Right atrium auricular region (tissue), 2 donors: ENCODE results near the gene SLC8A1. TPM values are rescaled to one million over a fixed set of nuclear protein-coding genes. Genes with fewer than 3 reads are reported as not detected.

Experiments
- DNase-seq: peaks from one replicate; pipeline ENCODE4 v3.0.0-alpha.2; 2019; ENCODE audit warnings: low spot score
- H3K27ac ChIP-seq, 2 donors: fragments of 200-600 bp; sonication (generic); 1 replicate in 1 of 2; 2 replicates in 1 of 2; pipeline ENCODE4 v1.5.1; 2016 to 2019
- H3K27me3 ChIP-seq, 2 donors: fragments of 200-600 bp; sonication (generic); one replicate each; pipeline versions ENCODE4 v1.5.1 to v1.6.0; 2017 to 2019
- H3K36me3 ChIP-seq: fragments of 200-600 bp; sonication (generic); one replicate; pipeline ENCODE4 v1.5.1; 2016
- H3K4me1 ChIP-seq, 2 donors: fragments of 200-600 bp; sonication (generic); one replicate each; pipeline versions ENCODE4 v1.5.1 to v1.6.0; 2017 to 2019
- H3K4me3 ChIP-seq, 2 donors: fragments of 200-600 bp; sonication (generic); 1 replicate in 1 of 2; 2 replicates in 1 of 2; pipeline ENCODE4 v1.5.1; 2017 to 2019; ENCODE audit warnings: mild to moderate bottlenecking in 1 of 2, moderate library complexity in 1 of 2
- H3K9me3 ChIP-seq, 2 donors: fragments of 200-600 bp; sonication (generic); one replicate each; pipeline ENCODE4 v1.5.1; 2019
- total RNA-seq, 2 donors: library from RNA; depleted of rRNA; stranded (reverse); fragments of >200 nt; gene quantifications; one replicate each; pipeline ENCODE4 v1.1.0, GENCODE V29; 2016
- TF ChIP-seq, protein P1 (sequence below), 2 donors: fragments of 200-600 bp; sonication (generic); IDR thresholded peaks; one replicate each; pipeline ENCODE4 v1.5.1; 2019; ENCODE audit warnings: antibody characterized with exemption in 2 of 2

SLC8A1 gene
- total RNA-seq, 2 donors from 2014 or later, result 493 to 738 TPM

DNA sequence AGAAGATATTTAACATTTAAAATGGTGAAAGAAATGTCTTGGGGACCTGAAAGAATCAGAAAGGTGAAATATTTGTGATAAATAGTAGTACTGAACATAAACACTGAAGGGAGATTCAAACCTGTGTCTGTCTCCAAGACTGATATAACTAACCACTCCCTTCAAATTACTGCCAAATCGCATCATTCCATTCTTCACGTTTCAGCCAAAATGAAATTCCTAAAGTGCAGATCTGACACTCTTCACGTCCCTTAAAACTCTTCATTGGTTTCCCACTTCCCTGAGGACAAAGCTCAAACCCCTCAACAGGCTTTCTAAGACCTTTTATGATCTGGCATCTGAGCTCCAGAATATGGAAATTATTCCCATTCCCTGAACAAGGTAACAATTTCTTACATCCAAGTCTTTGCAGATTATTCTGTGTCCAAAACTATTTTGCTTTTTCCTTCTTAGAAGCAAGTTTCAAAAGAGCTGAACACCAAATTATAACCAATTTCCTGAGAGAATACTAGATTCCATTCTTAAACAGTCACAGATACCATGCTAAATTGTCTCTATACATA lies 18.9 kb downstream of the SLC8A1 start:
- H3K9me3 ChIP-seq, result no peaks in the 10 kb centered on the region
- TF ChIP-seq, protein P1, sequence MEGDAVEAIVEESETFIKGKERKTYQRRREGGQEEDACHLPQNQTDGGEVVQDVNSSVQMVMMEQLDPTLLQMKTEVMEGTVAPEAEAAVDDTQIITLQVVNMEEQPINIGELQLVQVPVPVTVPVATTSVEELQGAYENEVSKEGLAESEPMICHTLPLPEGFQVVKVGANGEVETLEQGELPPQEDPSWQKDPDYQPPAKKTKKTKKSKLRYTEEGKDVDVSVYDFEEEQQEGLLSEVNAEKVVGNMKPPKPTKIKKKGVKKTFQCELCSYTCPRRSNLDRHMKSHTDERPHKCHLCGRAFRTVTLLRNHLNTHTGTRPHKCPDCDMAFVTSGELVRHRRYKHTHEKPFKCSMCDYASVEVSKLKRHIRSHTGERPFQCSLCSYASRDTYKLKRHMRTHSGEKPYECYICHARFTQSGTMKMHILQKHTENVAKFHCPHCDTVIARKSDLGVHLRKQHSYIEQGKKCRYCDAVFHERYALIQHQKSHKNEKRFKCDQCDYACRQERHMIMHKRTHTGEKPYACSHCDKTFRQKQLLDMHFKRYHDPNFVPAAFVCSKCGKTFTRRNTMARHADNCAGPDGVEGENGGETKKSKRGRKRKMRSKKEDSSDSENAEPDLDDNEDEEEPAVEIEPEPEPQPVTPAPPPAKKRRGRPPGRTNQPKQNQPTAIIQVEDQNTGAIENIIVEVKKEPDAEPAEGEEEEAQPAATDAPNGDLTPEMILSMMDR (IDR thresholded peaks at IDR 0.05), result no peak
- no peak overlapping the region for H3K4me3 ChIP-seq
- no peaks in the 10 kb centered on the region for H3K27me3 ChIP-seq
- no peak for DNase-seq
- H3K4me1 ChIP-seq, result peaks cover 0 to 87% of the 10 kb centered on the region in 2 donors
- peaks cover 11% of the 10 kb centered on the region for H3K36me3 ChIP-seq
- H3K27ac ChIP-seq, result peak overlapping the region in 1 of 2 donors; percentile 1

DNA sequence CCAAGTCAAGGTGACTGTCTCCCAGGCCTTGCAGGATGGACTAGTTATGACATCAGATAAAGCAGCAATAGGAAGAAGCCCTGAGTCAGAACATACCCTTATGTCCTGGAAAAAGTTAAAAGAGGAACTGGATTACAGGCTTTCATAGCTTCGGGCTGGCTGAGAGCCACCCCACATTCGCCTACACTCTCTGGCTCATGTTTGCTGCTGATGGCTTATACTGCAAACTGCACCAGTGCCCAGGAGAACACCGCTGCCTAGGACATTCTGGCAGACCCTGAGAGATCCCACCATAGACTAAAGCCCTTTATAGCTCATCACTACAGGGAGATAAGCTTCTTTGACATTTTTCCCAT lies 20.3 kb downstream of the SLC8A1 start:
- H3K4me3 ChIP-seq, result no peak overlapping the region
- H3K36me3 ChIP-seq, result peaks cover 17% of the 10 kb centered on the region
- H3K9me3 ChIP-seq, result no peaks in the 10 kb centered on the region
- no peak for DNase-seq
- peak overlapping the region in 1 of 2 donors; percentile 27 for H3K27ac ChIP-seq
- H3K27me3 ChIP-seq, result no peaks in the 10 kb centered on the region
- peaks cover 0 to 83% of the 10 kb centered on the region in 2 donors for H3K4me1 ChIP-seq
- TF ChIP-seq, protein P1 (IDR thresholded peaks at IDR 0.05), result no peak

DNA sequence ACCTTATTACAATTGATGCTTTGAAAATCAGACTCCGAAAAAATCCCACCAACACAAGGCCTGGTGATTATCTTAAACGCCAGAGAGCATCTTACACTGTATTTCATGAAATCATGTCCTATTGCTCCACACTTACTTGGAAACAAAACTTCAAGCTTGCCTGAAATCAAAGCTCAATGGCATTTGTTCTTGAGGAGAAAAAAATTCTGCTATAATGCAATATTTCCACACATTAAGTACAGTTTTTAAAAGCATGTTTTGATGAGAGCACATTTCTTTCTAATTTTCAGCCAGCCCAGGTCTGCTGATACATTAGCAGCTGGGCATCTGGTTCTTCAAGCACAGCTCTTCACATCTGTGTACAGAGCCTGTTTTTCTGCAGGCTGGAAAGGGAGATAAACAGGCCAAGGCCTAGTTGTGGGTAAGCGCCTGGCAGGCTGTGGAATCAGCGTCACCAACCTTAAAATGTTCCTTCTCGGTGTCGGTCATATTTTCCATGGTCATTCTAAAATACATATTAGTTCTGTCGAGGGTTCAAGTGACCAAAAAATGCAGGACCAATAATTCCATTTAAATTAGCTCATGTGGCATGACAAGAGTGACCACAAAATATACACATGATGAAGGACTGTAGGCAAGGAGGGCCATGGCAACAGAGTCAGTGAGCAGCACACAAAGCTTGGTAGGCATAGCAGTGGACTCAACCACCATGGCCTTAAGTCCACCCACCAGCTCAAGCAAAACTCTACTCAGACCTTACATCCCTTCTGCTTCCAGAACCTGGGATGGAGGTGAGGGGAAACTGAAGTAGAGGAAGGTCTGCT lies 20.9 kb downstream of the SLC8A1 start:
- Histone ChIP-seq H3K36me3 (peaks cover 17% of the 10 kb centered on the region), H3K9me3 (no peaks in the 10 kb centered on the region), H3K4me3 (no peak overlapping the region), H3K27ac (peak overlapping the region in 1 of 2 donors; percentile 27), H3K27me3 (no peaks in the 10 kb centered on the region), H3K4me1 (peaks cover 0 to 77% of the 10 kb centered on the region in 2 donors)
- TF ChIP-seq, protein P1 (IDR thresholded peaks at IDR 0.05), result no peak
- no peak for DNase-seq

DNA sequence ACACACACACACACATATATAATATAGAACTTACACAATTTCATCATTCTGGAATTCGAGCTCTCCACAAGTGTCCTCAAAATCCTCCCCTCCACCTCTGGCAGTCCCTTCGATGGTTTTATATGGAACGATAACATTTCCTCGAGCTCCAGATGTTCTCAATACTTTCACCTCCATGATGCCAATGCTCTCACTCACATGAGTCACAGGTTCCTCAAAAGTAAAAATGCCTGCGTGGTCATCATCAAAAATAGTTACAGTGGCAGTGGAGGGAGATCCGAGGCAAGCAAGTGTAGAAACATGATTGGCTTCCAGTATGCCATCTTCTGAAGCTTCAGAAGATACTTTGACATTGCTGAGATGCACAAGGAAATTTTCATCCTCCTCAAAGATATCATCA lies 23.5 kb downstream of the SLC8A1 start:
- TF ChIP-seq, protein P1 (IDR thresholded peaks at IDR 0.05), result no peak
- Histone ChIP-seq H3K9me3 (no peaks in the 10 kb centered on the region), H3K4me3 (no peak overlapping the region), H3K27me3 (no peaks in the 10 kb centered on the region), H3K27ac (peak overlapping the region in 1 of 2 donors; percentile 19), H3K36me3 (peaks cover 17% of the 10 kb centered on the region), H3K4me1 (peaks cover 0 to 56% of the 10 kb centered on the region in 2 donors)
- DNase-seq, result no peak

DNA sequence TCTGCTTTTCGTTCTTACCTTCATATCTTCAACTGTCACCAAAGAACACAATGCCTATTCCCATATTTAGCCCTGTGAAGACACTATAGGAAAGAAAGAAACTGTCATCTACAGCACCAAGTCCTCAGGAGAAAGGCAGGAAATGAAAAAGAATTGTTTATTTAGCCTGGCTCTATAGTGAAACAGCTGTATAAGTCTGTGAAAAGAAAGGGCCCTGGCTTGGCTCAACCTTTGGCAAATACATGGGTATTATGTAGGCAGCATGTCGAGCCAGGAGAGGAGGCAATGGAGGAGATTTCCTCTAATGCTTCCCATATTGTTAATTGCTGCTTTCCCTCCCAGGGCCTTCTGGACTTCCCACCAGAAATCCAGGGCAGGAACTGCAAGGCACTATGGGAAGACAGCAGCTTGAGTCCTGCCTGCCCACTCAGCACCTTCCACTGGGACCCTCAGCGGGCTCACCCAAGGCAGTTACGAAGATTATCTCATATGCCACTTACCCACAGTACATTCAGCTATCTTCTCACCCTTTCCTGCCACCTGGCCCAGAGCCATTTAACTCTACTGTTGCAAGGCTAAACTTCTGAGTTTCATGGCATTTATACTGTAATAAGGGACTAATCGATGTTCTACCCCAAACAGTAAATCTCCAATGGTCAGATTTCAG lies 30.1 kb downstream of the SLC8A1 start:
- Histone ChIP-seq H3K4me3 (no peak overlapping the region), H3K36me3 (no peaks in the 10 kb centered on the region), H3K27me3 (no peaks in the 10 kb centered on the region), H3K27ac (peak overlapping the region; percentile 25 to 37), H3K4me1 (peaks cover 0 to 58% of the 10 kb centered on the region in 2 donors), H3K9me3 (no peaks in the 10 kb centered on the region)
- no peak for DNase-seq
- TF ChIP-seq, protein P1 (IDR thresholded peaks at IDR 0.05), result no peak
